NCI-H69 (cell line): ENCODE data around the gene NR1H2.
"Not testable (repeated sequence)": the region's sequence is repeated elsewhere in the genome, so short reads cannot be mapped to it uniquely, and the experiment has no call there.

Source experiments
- DNase-seq: peaks from one replicate; lab custom pipeline; 2025; lab: John Stamatoyannopoulos, UW

Gene NR1H2

GRCh38 chr19:50344661-50345318, 31.5 kb upstream of the NR1H2 start:
- no peak for DNase-seq

DNA sequence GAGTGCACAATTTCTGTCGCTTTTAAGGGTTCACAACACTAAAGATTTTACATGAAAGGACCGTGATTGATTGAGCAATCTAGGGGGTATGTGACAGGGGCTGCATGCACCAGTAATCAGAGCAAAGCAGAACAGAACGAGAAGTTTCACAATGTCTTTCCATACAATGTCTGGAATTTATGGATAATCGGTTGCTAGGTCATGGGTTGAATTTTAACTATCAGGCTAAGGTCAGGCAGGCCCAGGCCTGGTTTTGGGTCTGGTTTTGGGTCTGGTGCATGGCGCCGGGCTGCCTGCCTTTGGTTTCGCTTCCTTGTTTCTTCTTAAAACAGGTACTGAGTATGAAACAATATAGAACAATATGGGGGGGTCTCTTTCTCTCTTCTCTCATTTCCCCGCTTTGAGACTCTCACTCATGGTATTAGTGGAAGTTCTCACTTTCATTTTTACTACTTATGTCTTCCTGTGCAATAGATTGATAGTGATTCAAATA, 29.1 kb upstream of the NR1H2 start:
- not testable (repeated sequence) for DNase-seq

DNA sequence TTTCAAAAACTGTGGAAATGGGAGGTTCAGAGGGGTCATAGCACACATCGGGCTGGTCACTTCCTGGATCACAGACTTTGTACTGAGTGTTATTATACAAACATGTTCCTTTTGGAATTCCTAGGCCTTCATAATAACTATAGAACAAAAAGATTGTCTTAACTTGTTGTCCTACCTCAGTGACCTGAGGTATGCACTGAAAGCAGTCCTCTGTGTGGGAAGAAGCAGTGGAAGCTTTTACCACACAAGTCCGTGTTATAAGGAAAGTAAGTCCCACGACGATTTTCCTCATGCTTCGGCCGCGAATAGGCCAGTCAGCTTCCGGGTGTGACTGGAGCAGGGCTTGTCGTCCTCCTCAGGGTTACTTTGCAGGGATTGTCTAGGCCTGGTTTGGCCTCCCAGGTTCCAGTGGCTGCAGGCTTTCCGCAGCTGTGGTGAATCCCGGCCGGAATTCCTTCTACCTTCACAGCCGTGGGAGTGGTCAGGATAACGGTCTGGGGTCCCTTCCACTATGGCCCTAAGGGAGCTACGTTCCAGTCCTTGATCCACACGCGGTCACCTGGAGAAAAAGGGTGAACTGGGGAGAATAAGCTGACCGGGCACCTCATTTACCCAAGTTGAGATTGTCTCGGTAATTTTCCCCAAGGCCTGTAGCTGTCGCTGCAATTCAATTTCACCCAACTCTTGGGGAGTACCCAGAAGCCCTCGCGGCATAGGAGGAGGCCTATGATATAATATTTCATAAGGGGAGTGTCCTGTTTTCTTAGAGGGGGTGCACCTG, 26.8 kb upstream of the NR1H2 start:
- no peak for DNase-seq

GRCh38 chr19:50352242-50352641, 24.0 kb upstream of the NR1H2 start:
- no peak for DNase-seq

GRCh38 chr19:50353487-50353880, 22.8 kb upstream of the NR1H2 start:
- DNase-seq: not testable (repeated sequence)

DNA sequence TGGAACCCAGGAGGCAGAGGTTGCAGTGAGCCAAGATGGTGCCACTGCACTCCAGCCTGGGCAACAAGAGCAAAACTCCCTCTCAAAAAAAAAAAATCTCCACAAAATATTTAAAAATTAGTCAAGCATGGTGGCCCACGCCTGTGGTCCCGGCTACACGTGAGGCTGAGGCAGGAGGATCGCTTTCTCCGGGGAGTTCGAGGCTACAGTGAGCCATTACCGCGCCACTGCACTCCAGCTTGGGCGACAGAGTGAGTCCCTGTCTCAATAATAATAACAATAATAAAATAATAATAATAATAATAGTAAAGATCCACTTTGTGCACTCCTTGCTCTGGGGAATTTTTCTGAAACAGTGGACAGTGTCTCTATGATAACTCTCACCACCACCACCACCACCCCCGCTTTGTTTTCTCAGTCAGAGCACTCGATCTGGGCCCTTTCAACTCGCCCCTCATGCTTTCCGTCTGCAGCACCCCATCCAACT, 19.5 kb upstream of the NR1H2 start:
- no peak for DNase-seq

GRCh38 chr19:50357178-50358100, 18.8 kb upstream of the NR1H2 start:
- peak; percentile 86 for DNase-seq

GRCh38 chr19:50358483-50359327, 17.6 kb upstream of the NR1H2 start:
- DNase-seq: peak; percentile 78

GRCh38 chr19:50359328-50359818, 16.9 kb upstream of the NR1H2 start:
- no peak for DNase-seq

GRCh38 chr19:50361290-50362029, 14.8 kb upstream of the NR1H2 start:
- no peak for DNase-seq

- DNase-seq: no peak
Measured at GRCh38 chr19:50362030-50362412, 14.2 kb upstream of the NR1H2 start.

- no peak for DNase-seq
Measured at GRCh38 chr19:50362656-50363424, 13.4 kb upstream of the NR1H2 start.

GRCh38 chr19:50365434-50366306, 10.6 kb upstream of the NR1H2 start, which contains the start of gene NAPSA:
NAPSA (minus strand) TSS chr19:50365639; CDS start chr19:50365621, 18 bp downstream.
- no peak for DNase-seq

- DNase-seq: peak; percentile 91
Measured at GRCh38 chr19:50368649-50369570, 7.3 kb upstream of the NR1H2 start.

GRCh38 chr19:50371914-50372475, 4.3 kb upstream of the NR1H2 start:
- DNase-seq: no peak

DNA sequence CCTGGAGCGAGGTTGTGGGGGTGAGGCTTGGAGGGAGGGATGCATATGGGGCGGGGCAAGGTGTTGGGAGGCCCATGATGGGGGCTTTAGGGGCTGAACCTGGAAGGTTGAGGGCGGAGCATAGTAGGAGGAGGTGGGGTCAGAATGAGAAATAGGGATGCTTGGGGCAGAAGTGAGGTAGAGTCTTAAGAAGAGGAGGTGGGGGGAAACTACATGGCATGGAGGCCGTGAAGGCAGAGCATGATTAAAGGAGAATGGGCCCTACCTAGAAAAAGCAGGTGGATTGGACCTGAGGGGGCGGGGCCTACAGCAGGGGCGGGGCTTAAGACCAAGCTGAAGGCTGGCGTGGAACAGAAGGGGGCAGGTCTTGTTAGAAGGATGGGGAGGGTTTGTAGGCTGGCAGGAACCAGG, 799 bp downstream of the NR1H2 start:
- DNase-seq: no peak

- DNase-seq: no peak
Measured at GRCh38 chr19:50377517-50377916, 1.3 kb downstream of the NR1H2 start.
